NCI-H2029 treated with DMSO at 0.1 percent for 48 hours (cell line): ENCODE measurements around the gene CYP21A2.
"Not testable (repeated sequence)": the region's sequence is repeated elsewhere in the genome, so short reads cannot be mapped to it uniquely, and the experiment has no call there.

Source experiments
- DNase-seq: peaks from one replicate; lab custom pipeline; 2025; lab: John Stamatoyannopoulos, UW

CYP21A2 gene

GRCh38 chr6:32037598-32038524 is at the start of gene CYP21A2:
Gene CYP21A2, plus strand, starts transcription at chr6:32038415. Its CDS starts 8 bp downstream, at chr6:32038423.
- DNase-seq, result not testable (repeated sequence)

GRCh38 chr6:31989363-31989762 is 48.9 kb upstream of the CYP21A2 start:
- DNase-seq, result not testable (repeated sequence)

GRCh38 chr6:31994421-31994820 is 43.8 kb upstream of the CYP21A2 start:
- DNase-seq, result not testable (repeated sequence)

- DNase-seq, result not testable (repeated sequence)
These were observed 41.8 kb upstream of the CYP21A2 start for GRCh38 chr6:31996385-31996784.

GRCh38 chr6:32002546-32003268 is 35.5 kb upstream of the CYP21A2 start:
- DNase-seq, result not testable (repeated sequence)

- DNase-seq, result not testable (repeated sequence)
These were observed 34.9 kb upstream of the CYP21A2 start for GRCh38 chr6:32003301-32003700.

GRCh38 chr6:32004393-32004792 is 33.8 kb upstream of the CYP21A2 start:
- DNase-seq, result not testable (repeated sequence)

- DNase-seq, result not testable (repeated sequence)
These were observed 33.2 kb upstream of the CYP21A2 start for GRCh38 chr6:32004864-32005537.

GRCh38 chr6:32005538-32005880 is 32.7 kb upstream of the CYP21A2 start:
- not testable (repeated sequence) for DNase-seq

GRCh38 chr6:32005991-32006529 is 32.2 kb upstream of the CYP21A2 start:
- DNase-seq, result not testable (repeated sequence)

- DNase-seq, result not testable (repeated sequence)
These were observed 31.1 kb upstream of the CYP21A2 start for GRCh38 chr6:32007086-32007485.

GRCh38 chr6:32008037-32008436 is 30.2 kb upstream of the CYP21A2 start:
- not testable (repeated sequence) for DNase-seq

- DNase-seq, result not testable (repeated sequence)
These were observed 29.6 kb upstream of the CYP21A2 start for GRCh38 chr6:32008616-32009015.

GRCh38 chr6:32009537-32009936 is 28.7 kb upstream of the CYP21A2 start:
- DNase-seq, result not testable (repeated sequence)

- DNase-seq, result not testable (repeated sequence)
These were observed 27.2 kb upstream of the CYP21A2 start for GRCh38 chr6:32010856-32011530.

GRCh38 chr6:32012941-32013617 is 25.1 kb upstream of the CYP21A2 start:
- not testable (repeated sequence) for DNase-seq

GRCh38 chr6:32013738-32014137 is 24.5 kb upstream of the CYP21A2 start:
- DNase-seq, result not testable (repeated sequence)

- DNase-seq, result not testable (repeated sequence)
These were observed 23.7 kb upstream of the CYP21A2 start, which contains the start of gene C4B for GRCh38 chr6:32014547-32014946. Gene C4B, plus strand, starts transcription at chr6:32014795. Its CDS starts 51 bp downstream, at chr6:32014846.

- not testable (repeated sequence) for DNase-seq
These were observed 16.1 kb upstream of the CYP21A2 start for GRCh38 chr6:32022100-32022499.

GRCh38 chr6:32028631-32029030 is 9.6 kb upstream of the CYP21A2 start:
- not testable (repeated sequence) for DNase-seq

GRCh38 chr6:32029553-32029952 is 8.7 kb upstream of the CYP21A2 start:
- DNase-seq, result not testable (repeated sequence)
